ENCODE data around the gene HPSE2.

HPSE2 gene

GRCh38 chr10:98576096-98576495, 659.6 kb downstream of the HPSE2 start:
- TF ChIP-seq GATA2 (IDR thresholded peaks at IDR 0.05; ENCODE audit: low read depth, low read length) (no peak), GATA3 (IDR thresholded peaks at IDR 0.05; ENCODE audit: low read depth, low read length) (no peak)

DNA sequence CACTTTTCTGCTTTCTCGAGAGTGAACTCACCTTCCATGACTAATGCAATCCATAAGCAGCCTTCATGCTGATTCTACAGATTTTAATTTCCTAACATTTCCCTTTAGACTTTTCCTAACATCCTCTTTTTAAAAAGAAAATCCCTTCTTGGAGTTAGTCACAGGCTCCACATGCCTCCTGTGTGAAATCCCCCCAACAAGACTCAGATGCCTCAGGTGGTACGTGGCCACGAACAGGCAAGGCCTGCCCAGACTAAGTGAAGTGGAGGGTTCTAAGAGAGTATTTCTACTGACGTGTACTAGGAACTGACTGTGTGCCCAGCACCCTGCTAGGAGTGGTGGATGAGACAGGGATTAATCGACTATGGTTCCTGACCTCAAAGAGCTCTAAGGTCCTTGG, 663.1 kb downstream of the HPSE2 start:
- TF ChIP-seq GATA3 (IDR thresholded peaks at IDR 0.05; ENCODE audit: low read depth, low read length): no peak
- TF ChIP-seq GATA2 (IDR thresholded peaks at IDR 0.05; ENCODE audit: low read depth, low read length): no peak

- TF ChIP-seq GATA2 (IDR thresholded peaks at IDR 0.05; ENCODE audit: low read depth, low read length): no peak
- TF ChIP-seq GATA3 (IDR thresholded peaks at IDR 0.05; ENCODE audit: low read depth, low read length): no peak
These were observed 664.8 kb downstream of the HPSE2 start for GRCh38 chr10:98570834-98571233.

- TF ChIP-seq GATA3 (IDR thresholded peaks at IDR 0.05; ENCODE audit: low read depth, low read length) (no peak), GATA2 (IDR thresholded peaks at IDR 0.05; ENCODE audit: low read depth, low read length) (no peak)
These were observed 665.8 kb downstream of the HPSE2 start for GRCh38 chr10:98569853-98570252.

DNA sequence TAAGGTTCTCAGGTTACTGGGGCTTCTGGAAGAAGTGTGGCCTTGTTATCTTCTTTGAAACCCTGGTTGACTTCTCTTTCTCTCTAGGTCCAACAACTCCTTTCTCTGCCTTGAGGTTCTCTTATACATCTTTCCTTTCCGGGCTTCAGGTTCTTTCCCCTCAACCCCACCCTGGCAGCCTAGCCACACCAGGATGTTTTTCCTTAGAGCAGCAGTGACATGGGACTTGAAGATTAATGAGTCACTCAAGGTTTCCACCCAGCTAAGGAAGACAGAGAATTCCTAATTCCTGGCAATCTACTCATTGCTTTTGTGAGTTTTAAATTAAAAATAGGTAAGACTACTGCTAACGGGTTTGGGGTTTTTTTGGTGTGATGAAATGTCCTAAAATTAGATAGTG, 667.1 kb downstream of the HPSE2 start:
- TF ChIP-seq GATA3 (IDR thresholded peaks at IDR 0.05; ENCODE audit: low read depth, low read length) (no peak), GATA2 (IDR thresholded peaks at IDR 0.05; ENCODE audit: low read depth, low read length) (no peak)

- no peak for TF ChIP-seq GATA3 (IDR thresholded peaks at IDR 0.05; ENCODE audit: low read depth, low read length)
- TF ChIP-seq GATA2 (IDR thresholded peaks at IDR 0.05; ENCODE audit: low read depth, low read length): no peak
These were observed 668.1 kb downstream of the HPSE2 start for GRCh38 chr10:98567391-98568133.

- TF ChIP-seq GATA3 (IDR thresholded peaks at IDR 0.05; ENCODE audit: low read depth, low read length) (no peak), GATA2 (IDR thresholded peaks at IDR 0.05; ENCODE audit: low read depth, low read length) (no peak)
These were observed 671.8 kb downstream of the HPSE2 start for GRCh38 chr10:98563811-98564210.

GRCh38 chr10:98560565-98560964, 675.1 kb downstream of the HPSE2 start:
- TF ChIP-seq GATA3 (IDR thresholded peaks at IDR 0.05; ENCODE audit: low read depth, low read length): no peak
- no peak for TF ChIP-seq GATA2 (IDR thresholded peaks at IDR 0.05; ENCODE audit: low read depth, low read length)

DNA sequence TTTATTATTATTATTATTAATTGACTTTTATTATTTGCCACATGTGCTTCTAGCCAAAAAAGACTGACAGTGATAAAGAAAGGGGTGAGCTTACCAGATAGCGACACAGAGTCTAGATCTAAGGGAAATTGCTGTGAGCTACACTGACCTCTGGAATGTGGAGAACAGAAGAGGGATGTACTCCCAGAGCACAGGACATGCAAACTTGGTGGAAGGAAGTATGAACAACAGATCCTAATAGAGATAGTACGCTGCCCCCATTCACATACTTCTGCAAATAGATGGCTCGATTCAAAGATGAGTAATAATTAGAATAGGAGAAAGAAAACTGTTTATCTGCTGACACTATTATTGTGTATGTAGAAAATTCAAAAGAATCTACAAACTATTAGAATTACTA, 679.6 kb downstream of the HPSE2 start:
- TF ChIP-seq GATA3 (IDR thresholded peaks at IDR 0.05; ENCODE audit: low read depth, low read length) (no peak), GATA2 (IDR thresholded peaks at IDR 0.05; ENCODE audit: low read depth, low read length) (no peak)

GRCh38 chr10:98555021-98555619, 680.5 kb downstream of the HPSE2 start:
- no peak for TF ChIP-seq GATA2 (IDR thresholded peaks at IDR 0.05; ENCODE audit: low read depth, low read length)
- TF ChIP-seq GATA3 (IDR thresholded peaks at IDR 0.05; ENCODE audit: low read depth, low read length): no peak

- TF ChIP-seq GATA2 (IDR thresholded peaks at IDR 0.05; ENCODE audit: low read depth, low read length): no peak
- TF ChIP-seq GATA3 (IDR thresholded peaks at IDR 0.05; ENCODE audit: low read depth, low read length): no peak
These were observed 696.1 kb downstream of the HPSE2 start for GRCh38 chr10:98539578-98539977.

DNA sequence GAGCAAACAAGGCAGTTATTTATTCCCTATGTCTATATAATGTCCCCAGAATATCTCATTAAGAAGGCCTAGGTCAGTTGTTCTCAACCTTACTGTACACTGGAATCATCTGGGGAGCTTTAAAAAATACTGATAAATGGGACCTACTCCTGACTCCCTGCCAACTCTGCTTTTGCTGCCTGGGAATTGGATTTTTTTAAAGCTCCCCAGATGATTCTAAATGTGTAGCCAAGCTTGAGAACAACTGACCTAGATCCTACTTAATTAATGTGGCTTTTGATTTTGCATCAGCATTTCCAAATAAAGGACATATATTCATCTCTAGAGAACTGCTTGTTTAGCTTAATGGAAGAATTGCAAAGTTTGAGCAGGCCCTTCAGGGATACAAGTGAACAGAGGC, 697.2 kb downstream of the HPSE2 start:
- TF ChIP-seq GATA2 (IDR thresholded peaks at IDR 0.05; ENCODE audit: low read depth, low read length) (no peak), GATA3 (IDR thresholded peaks at IDR 0.05; ENCODE audit: low read depth, low read length) (no peak)

- TF ChIP-seq GATA3 (IDR thresholded peaks at IDR 0.05; ENCODE audit: low read depth, low read length): no peak
- no peak for TF ChIP-seq GATA2 (IDR thresholded peaks at IDR 0.05; ENCODE audit: low read depth, low read length)
These were observed 699.1 kb downstream of the HPSE2 start for GRCh38 chr10:98536551-98536950.

DNA sequence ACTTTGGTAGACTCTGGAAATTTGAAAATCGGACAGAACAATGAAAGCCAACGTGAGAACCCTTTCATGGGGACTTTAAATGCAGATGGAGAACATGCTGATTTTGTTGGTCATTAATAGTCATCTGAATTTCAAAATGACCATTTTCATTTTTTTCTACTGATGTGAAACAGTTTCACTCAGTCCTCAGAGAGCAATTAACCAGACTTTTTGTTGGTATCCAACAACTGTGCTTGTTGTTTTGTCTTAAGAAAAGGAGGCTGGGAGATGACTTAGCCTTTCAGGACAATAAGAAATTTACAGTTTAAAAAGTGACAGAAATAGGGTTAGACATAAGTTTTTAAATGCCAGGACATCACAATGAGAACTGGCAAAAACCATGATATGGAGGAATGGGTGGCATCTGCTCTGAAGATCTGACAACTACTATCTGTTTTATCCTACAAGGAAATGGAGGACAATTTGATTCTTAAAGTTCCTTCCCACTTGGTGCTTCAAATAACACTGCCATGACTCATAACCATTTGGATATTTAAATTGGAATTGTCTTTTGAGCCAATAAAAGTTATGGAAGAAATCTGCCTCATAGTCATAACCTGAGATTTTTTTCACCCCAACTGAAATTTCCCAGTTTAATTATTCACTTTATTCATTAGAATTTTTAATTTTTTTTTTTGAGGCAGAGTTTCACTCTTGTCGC, 701.8 kb downstream of the HPSE2 start:
- TF ChIP-seq GATA3 (IDR thresholded peaks at IDR 0.05; ENCODE audit: low read depth, low read length): no peak
- TF ChIP-seq GATA2 (IDR thresholded peaks at IDR 0.05; ENCODE audit: low read depth, low read length): no peak

GRCh38 chr10:98533241-98533640, 702.4 kb downstream of the HPSE2 start:
- TF ChIP-seq GATA2 (IDR thresholded peaks at IDR 0.05; ENCODE audit: low read depth, low read length) (no peak), GATA3 (IDR thresholded peaks at IDR 0.05; ENCODE audit: low read depth, low read length) (no peak)

All from SH-SY5Y (cell line).